Effector memory CD4-positive, alpha-beta T cell (primary cell): Measurements from ENCODE around the gene MRPS11.

Source experiments
- DNase-seq, 3 donors: peaks; one replicate each; pipeline ENCODE4 v3.0.0-alpha.2; 2020
- H3K27ac ChIP-seq: 2 replicates; pipeline ENCODE4 v1.7.0; 2013; ENCODE audit warnings: mild to moderate bottlenecking, low read length, moderate library complexity; ENCODE audit not compliant: insufficient read depth, poor library complexity, severe bottlenecking
- H3K27me3 ChIP-seq: replicated peaks from 2 replicates; pipeline ENCODE4 v1.7.0; 2013; ENCODE audit warnings: mild to moderate bottlenecking, low read length; ENCODE audit not compliant: insufficient read depth, control insufficient read depth, poor library complexity, severe bottlenecking
- H3K36me3 ChIP-seq: 2 replicates; pipeline ENCODE4 v1.7.0; 2013; ENCODE audit warnings: mild to moderate bottlenecking, low read length, moderate library complexity; ENCODE audit not compliant: control insufficient read depth, insufficient read depth
- H3K4me1 ChIP-seq: 2 replicates; pipeline ENCODE4 v1.7.0; 2013; ENCODE audit warnings: low read length, mild to moderate bottlenecking; ENCODE audit not compliant: control insufficient read depth, insufficient read depth, poor library complexity, severe bottlenecking
- H3K4me3 ChIP-seq: 2 replicates; pipeline ENCODE4 v1.7.0; 2013; ENCODE audit warnings: low read length, low read depth, mild to moderate bottlenecking; ENCODE audit not compliant: insufficient read depth, poor library complexity, severe bottlenecking
- H3K9me3 ChIP-seq: 2 replicates; pipeline ENCODE4 v1.7.0; 2013; ENCODE audit warnings: mild to moderate bottlenecking, low read length, moderate library complexity; ENCODE audit not compliant: control insufficient read depth
- total RNA-seq, 3 donors: gene quantifications; one replicate each; lab custom pipeline; 2026; lab: John Stamatoyannopoulos, UW

The MRPS11 gene
- total RNA-seq, result 8.1 to 11.6 (median 9.8) reads per million in 3 donors

GRCh38 chr15:88467073-88467934 is at the start of gene MRPS11, which contains the start of gene MRPL46:
TSS of gene MRPS11 (plus strand) at chr15:88467708. CDS start at chr15:88467718, 10 bp downstream.
TSS of gene MRPL46 (minus strand) at chr15:88467388. CDS start at chr15:88467377, 11 bp downstream.
- H3K27ac ChIP-seq, result peak within 1 kb of the TSS; percentile 87
- H3K4me3 ChIP-seq, result peak within 1 kb of the TSS; percentile 81
- peaks cover 30% of the 10 kb centered on the region for H3K36me3 ChIP-seq
- no peaks in the 10 kb centered on the region for H3K9me3 ChIP-seq
- DNase-seq, result peak; percentile 76 to 82 (median 79)
- H3K4me1 ChIP-seq, result peaks cover 12% of the 10 kb centered on the region
- no peaks in the 10 kb centered on the region for H3K27me3 ChIP-seq

- H3K4me3 ChIP-seq, result no peak overlapping the region
- no peak overlapping the region for H3K27ac ChIP-seq
- H3K27me3 ChIP-seq, result peaks cover 8% of the 10 kb centered on the region
- no peaks in the 10 kb centered on the region for H3K36me3 ChIP-seq
- H3K4me1 ChIP-seq, result no peaks in the 10 kb centered on the region
- DNase-seq, result no peak
- no peaks in the 10 kb centered on the region for H3K9me3 ChIP-seq
Observed at GRCh38 chr15:88419830-88420229, 47.7 kb upstream of the MRPS11 start.

DNA sequence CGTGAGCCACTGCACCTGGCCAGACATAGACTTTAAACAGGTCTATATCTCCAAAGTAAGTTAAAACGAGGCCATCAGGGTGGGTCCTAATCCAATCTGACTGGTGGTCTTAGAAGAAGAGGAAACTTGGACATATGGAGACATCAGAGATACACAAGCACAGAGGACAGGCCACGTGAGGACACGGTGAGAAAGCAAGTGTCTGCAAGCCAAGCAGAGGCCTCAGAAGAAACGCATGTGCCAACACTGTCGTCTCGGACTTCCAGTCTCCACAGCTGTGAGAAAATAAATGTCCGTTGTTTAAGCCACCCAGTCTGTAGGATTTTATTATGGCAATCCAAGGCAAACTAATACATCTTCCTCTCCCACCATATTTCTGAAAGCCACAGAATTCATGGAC is 44.2 kb upstream of the MRPS11 start:
- DNase-seq, result no peak
- H3K36me3 ChIP-seq, result no peaks in the 10 kb centered on the region
- peaks cover 4% of the 10 kb centered on the region for H3K27me3 ChIP-seq
- no peaks in the 10 kb centered on the region for H3K4me1 ChIP-seq
- H3K4me3 ChIP-seq, result no peak overlapping the region
- no peak overlapping the region for H3K27ac ChIP-seq
- H3K9me3 ChIP-seq, result no peaks in the 10 kb centered on the region

- Histone ChIP-seq H3K27ac (no peak overlapping the region), H3K9me3 (no peaks in the 10 kb centered on the region), H3K4me1 (no peaks in the 10 kb centered on the region), H3K4me3 (no peak overlapping the region), H3K27me3 (no peaks in the 10 kb centered on the region), H3K36me3 (no peaks in the 10 kb centered on the region)
- DNase-seq, result no peak
Observed at GRCh38 chr15:88426304-88426703, 41.2 kb upstream of the MRPS11 start.

DNA sequence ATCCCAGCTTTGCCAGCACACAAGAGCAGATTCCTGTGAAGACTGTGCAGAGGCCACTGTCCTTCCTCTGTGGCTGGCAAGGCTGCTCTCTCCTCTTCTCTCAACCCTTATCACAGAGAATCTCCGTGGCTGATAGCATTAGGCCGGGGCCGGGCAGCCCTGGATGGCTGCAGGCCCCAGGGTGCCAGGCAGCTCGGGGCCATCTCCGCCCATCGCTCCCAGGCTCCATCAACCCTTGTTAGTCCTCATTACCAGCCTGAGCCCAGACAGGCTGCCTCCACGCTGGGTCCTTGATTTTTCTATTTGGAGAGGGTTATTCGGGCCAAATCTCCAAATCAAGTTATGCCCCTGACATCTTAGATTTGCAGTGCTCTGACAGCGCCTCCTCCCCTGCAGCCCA is 39.5 kb upstream of the MRPS11 start:
- H3K27me3 ChIP-seq, result no peaks in the 10 kb centered on the region
- no peak overlapping the region for H3K27ac ChIP-seq
- no peaks in the 10 kb centered on the region for H3K36me3 ChIP-seq
- H3K9me3 ChIP-seq, result no peaks in the 10 kb centered on the region
- no peaks in the 10 kb centered on the region for H3K4me1 ChIP-seq
- no peak overlapping the region for H3K4me3 ChIP-seq
- no peak for DNase-seq

- Histone ChIP-seq H3K4me3 (no peak overlapping the region), H3K27ac (no peak overlapping the region), H3K27me3 (no peaks in the 10 kb centered on the region), H3K4me1 (no peaks in the 10 kb centered on the region), H3K9me3 (no peaks in the 10 kb centered on the region), H3K36me3 (no peaks in the 10 kb centered on the region)
- no peak for DNase-seq
Observed at GRCh38 chr15:88428805-88429605, 38.5 kb upstream of the MRPS11 start.

DNA sequence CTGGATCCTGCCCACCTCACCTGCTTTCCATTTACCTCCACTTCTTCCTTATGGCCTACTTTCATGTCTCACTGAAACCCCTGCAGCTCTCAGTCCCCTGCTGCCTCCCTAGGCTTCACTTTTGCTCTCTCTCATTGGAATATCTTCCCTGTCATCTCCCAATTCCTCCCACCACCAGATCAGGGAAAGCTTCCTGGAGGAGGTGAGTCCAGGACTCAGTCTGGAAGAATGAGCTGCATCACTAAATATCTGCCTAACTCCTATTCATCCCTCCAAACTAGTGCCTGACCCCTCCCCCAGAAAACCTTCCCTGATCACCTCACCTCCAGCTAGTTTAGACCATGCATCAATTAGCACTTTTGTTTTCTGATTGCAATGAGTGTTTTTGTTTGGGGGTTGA is 37.5 kb upstream of the MRPS11 start:
- Histone ChIP-seq H3K4me1 (no peaks in the 10 kb centered on the region), H3K9me3 (no peaks in the 10 kb centered on the region), H3K4me3 (no peak overlapping the region), H3K36me3 (no peaks in the 10 kb centered on the region), H3K27ac (no peak overlapping the region), H3K27me3 (no peaks in the 10 kb centered on the region)
- DNase-seq, result no peak

DNA sequence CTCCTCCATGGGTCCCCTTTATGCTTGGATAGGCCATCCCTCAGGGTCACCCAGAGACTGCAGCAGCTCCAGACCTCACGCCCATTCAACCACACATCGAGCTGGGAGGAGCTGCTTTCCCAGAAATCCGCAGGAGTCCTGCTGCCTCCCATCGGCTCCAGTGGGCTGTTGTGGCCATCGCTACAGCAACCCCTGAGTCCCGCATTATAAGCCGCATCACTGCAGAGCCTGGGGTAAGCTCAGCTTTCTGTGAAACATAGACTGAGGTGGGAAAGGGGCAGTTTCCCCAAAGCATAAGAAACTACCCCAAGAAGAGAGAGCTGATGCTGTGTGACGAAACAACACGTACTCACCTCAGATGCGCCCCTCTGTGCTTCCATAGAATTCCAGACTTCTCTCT is 36.1 kb upstream of the MRPS11 start:
- Histone ChIP-seq H3K27ac (no peak overlapping the region), H3K4me1 (no peaks in the 10 kb centered on the region), H3K27me3 (no peaks in the 10 kb centered on the region), H3K9me3 (no peaks in the 10 kb centered on the region), H3K36me3 (no peaks in the 10 kb centered on the region), H3K4me3 (no peak overlapping the region)
- no peak for DNase-seq

DNA sequence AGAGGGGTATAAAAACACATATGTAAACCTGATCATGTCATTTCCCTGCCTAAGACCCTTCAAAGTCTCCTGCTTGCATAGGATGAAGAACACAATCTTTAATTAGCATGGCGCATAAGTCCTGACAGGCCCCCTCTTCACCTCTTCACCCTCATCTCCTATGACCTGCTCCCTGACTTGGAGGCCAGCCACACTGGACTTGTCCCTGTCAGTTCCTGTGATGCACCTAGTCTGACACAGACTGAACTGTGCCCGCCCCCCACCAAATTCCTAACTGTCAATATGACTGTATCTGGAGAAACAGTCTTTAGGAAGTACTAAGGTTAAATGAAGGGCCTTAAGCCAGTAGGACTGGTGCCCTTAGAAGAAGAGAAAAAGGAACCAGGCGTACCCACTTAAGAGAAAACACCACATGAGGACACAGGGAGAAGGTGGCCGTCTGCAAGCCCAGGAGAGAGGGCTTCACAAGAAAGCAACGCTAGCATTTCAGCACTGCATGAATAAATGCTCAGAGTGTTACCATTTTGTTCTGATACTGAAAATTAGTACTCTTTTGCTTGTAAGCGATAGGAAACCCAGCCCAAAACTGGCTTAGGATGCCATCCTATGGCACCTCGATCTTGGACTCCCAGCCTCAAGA is 34.3 kb upstream of the MRPS11 start:
- no peaks in the 10 kb centered on the region for H3K9me3 ChIP-seq
- H3K36me3 ChIP-seq, result no peaks in the 10 kb centered on the region
- H3K27me3 ChIP-seq, result no peaks in the 10 kb centered on the region
- H3K4me1 ChIP-seq, result no peaks in the 10 kb centered on the region
- DNase-seq, result no peak
- H3K27ac ChIP-seq, result no peak overlapping the region
- H3K4me3 ChIP-seq, result no peak overlapping the region
